ENCODE data around the gene MARCHF2.

DNA sequence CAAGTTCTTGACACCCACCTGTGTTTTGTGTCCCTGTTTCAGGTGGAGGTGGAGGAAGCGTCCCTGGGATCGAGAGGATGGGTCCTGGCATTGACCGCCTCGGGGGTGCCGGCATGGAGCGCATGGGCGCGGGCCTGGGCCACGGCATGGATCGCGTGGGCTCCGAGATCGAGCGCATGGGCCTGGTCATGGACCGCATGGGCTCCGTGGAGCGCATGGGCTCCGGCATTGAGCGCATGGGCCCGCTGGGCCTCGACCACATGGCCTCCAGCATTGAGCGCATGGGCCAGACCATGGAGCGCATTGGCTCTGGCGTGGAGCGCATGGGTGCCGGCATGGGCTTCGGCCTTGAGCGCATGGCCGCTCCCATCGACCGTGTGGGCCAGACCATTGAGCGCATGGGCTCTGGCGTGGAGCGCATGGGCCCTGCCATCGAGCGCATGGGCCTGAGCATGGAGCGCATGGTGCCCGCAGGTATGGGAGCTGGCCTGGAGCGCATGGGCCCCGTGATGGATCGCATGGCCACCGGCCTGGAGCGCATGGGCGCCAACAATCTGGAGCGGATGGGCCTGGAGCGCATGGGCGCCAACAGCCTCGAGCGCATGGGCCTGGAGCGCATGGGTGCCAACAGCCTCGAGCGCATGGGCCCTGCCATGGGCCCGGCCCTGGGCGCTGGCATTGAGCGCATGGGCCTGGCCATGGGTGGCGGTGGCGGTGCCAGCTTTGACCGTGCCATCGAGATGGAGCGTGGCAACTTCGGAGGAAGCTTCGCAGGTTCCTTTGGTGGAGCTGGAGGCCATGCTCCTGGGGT lies 72.7 kb downstream of the MARCHF2 start:
- TF ChIP-seq TCF12 (IDR thresholded peaks at IDR 0.05) (no peak), CHD2 (IDR thresholded peaks at IDR 0.05; ENCODE audit: low read length, partially characterized antibody) (no peak), EP300 (IDR thresholded peaks at IDR 0.05; ENCODE audit: borderline replicate concordance in 1 of 2, low read depth in 1 of 2, low read length in 1 of 2) (no peak), JUND (IDR thresholded peaks at IDR 0.05) (no peak)
- TF ChIP-seq, protein P1, sequence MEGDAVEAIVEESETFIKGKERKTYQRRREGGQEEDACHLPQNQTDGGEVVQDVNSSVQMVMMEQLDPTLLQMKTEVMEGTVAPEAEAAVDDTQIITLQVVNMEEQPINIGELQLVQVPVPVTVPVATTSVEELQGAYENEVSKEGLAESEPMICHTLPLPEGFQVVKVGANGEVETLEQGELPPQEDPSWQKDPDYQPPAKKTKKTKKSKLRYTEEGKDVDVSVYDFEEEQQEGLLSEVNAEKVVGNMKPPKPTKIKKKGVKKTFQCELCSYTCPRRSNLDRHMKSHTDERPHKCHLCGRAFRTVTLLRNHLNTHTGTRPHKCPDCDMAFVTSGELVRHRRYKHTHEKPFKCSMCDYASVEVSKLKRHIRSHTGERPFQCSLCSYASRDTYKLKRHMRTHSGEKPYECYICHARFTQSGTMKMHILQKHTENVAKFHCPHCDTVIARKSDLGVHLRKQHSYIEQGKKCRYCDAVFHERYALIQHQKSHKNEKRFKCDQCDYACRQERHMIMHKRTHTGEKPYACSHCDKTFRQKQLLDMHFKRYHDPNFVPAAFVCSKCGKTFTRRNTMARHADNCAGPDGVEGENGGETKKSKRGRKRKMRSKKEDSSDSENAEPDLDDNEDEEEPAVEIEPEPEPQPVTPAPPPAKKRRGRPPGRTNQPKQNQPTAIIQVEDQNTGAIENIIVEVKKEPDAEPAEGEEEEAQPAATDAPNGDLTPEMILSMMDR (IDR thresholded peaks at IDR 0.05), result no peak
